ENCODE measurements around the gene CLCN7. TPM values are rescaled to one million over a fixed set of nuclear protein-coding genes. Genes with fewer than 3 reads are reported as not detected.

Gene CLCN7
- total and polyA plus RNA-seq, 2 of the 8 experiments (the other 6 are each of a cell fraction or from before 2014, with no cell fraction given), result 38.6 to 81.5 TPM

DNA sequence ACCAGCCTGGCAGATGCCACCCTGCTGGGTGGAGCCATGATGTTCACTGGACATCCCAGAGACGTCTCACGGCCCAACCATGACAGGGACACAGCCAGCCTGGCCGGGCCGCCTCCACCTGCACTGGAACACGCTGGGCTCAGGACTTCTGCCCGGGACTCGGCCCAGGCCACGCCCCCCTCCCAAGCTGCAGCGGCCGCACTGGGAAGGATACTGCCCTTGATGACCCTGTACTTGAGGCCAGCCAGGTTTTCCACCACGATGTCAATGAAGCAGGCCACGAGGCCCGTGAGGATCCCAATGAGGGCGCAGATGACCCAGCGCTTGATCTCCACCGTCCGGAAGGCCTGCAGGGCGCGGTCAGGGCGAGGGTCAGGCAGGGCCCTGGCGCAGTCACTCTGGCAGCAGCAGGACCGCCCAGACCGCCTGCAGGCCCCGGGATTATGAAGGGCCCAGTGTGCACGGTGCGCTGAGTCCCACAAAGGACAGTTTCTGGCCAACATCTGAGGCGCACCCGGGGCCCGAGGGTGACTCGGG is 14.2 kb downstream of the CLCN7 start:
- Histone ChIP-seq H4K8ac (ENCODE audit: extremely low read depth, insufficient read depth, low read length) (no peak overlapping the region), H3K4me3 (ENCODE audit: extremely low read depth in 1 of 4, insufficient read depth in 2 of 4, low read depth in 3 of 4, low read length in 4 of 4) (no peak overlapping the region), H3K27me3 (replicated peaks in 1 of 4; ENCODE audit: control insufficient read depth in 3 of 4, extremely low read depth in 1 of 4, insufficient read depth in 3 of 4, low read length in 3 of 4) (no peaks in the 10 kb centered on the region), H4K91ac (replicated peaks; ENCODE audit: insufficient read length, low read length) (no peak overlapping the region), H4K20me1 (replicated peaks in 1 of 2; ENCODE audit: control insufficient read depth in 1 of 2, insufficient read depth in 2 of 2, low read length in 2 of 2) (peaks cover 0 to 8% of the 10 kb centered on the region in 2 experiments), H3K79me1 (ENCODE audit: low read depth, low read length) (no peaks in the 10 kb centered on the region; the same call in none of the 2 replicates), H3K18ac (ENCODE audit: extremely low read depth, low read length) (no peak overlapping the region), H2AFZ (ENCODE audit: low read length) (no peak overlapping the region), H2BK12ac (ENCODE audit: low read depth, low read length) (no peak overlapping the region), H3K23me2 (ENCODE audit: low read depth, low read length) (no peaks in the 10 kb centered on the region), H3K4me1 (replicated peaks in 1 of 4; ENCODE audit: control insufficient read depth in 3 of 4, insufficient read depth in 4 of 4, low read length in 3 of 4) (no peaks in the 10 kb centered on the region), H2BK15ac (ENCODE audit: low read length) (no peak overlapping the region), H2AK5ac (ENCODE audit: low read depth, low read length) (no peak overlapping the region), H3K14ac (ENCODE audit: insufficient read length) (no peak overlapping the region), H3K4ac (replicated peaks; ENCODE audit: insufficient read length, low read depth, low read length) (no peak overlapping the region), H3K36me3 (ENCODE audit: control insufficient read depth in 2 of 4, insufficient read depth in 4 of 4, low read length in 3 of 4) (peaks cover 0 to 30% (median 6%) of the 10 kb centered on the region in 4 experiments; a peak in 6 of 8 replicates), H2BK20ac (ENCODE audit: low read length) (no peak overlapping the region), H3K9ac (replicated peaks in 1 of 4; ENCODE audit: extremely low read depth in 1 of 4, low read depth in 3 of 4, low read length in 3 of 4) (no peak overlapping the region), H3K9me3 (ENCODE audit: insufficient read depth in 2 of 2, low read depth in 1 of 2, low read length in 1 of 2) (no peaks in the 10 kb centered on the region), H3K4me2 (ENCODE audit: insufficient read depth in 1 of 2, low read depth in 2 of 2, low read length in 2 of 2) (no peak overlapping the region), H3K56ac (replicated peaks; ENCODE audit: insufficient read length, low read depth, low read length) (no peak overlapping the region), H4K5ac (ENCODE audit: insufficient read length, low read depth, low read length) (no peak overlapping the region), H2BK5ac (ENCODE audit: low read depth, low read length) (no peak overlapping the region), H3K23ac (ENCODE audit: insufficient read length) (no peak overlapping the region), H2BK120ac (replicated peaks; ENCODE audit: low read depth, low read length) (no peak overlapping the region), H3K27ac (ENCODE audit: low read depth, low read length) (no peak overlapping the region), H3K79me2 (ENCODE audit: control insufficient read depth in 1 of 2, insufficient read depth in 2 of 2, low read length in 2 of 2) (peaks cover 0 to 3% of the 10 kb centered on the region in 2 experiments; a peak in 1 of 4 replicates)
- DNase-seq (ENCODE audit: low read depth in 1 of 2, low spot score in 2 of 2) (no peak), FAIRE-seq (no peak)
- CTCF ChIA-PET (ENCODE audit: partially characterized antibody), result no interaction called here
- POLR2A ChIA-PET (ENCODE audit: partially characterized antibody), result interaction anchor here (1.1 to 2.2 kb wide), 3 partner anchors 9 to 67 kb away, joined by 3 to 6 read pairs (median 3); no protein-coding TSS in a partner anchor
- WGBS, 2 experiments (ENCODE audit: extremely low coverage in 1 of 2, insufficient coverage in 1 of 2, insufficient read length in 1 of 2, insufficient replicate concordance in 2 of 2, low coverage in 1 of 2, low lambda C conversion rate in 2 of 2, missing lambda C conversion rate in 1 of 2), result 95% methylated on average over 29 of the region's 30 CpGs; no CpG with 5 or more reads in 1 of the 2 experiments
- TF ChIP-seq CBX8 (IDR thresholded peaks at IDR 0.05; ENCODE audit: borderline replicate concordance, low read depth, low read length) (no peak), SUZ12 (IDR thresholded peaks at IDR 0.05; ENCODE audit: low read length) (no peak), RFX5 (IDR thresholded peaks at IDR 0.05; ENCODE audit: borderline replicate concordance, low read depth, low read length) (no peak), CHD2 (IDR thresholded peaks at IDR 0.05; ENCODE audit: low read length) (no peak), EP300 (IDR thresholded peaks at IDR 0.05; ENCODE audit: borderline replicate concordance in 1 of 2, low read depth in 2 of 2, low read length in 2 of 2) (no peak), SRF (IDR thresholded peaks at IDR 0.05; ENCODE audit: low read depth, low read length) (no peak), EGR1 (IDR thresholded peaks at IDR 0.05; ENCODE audit: borderline replicate concordance, low read depth, low read length) (no peak), GTF2F1 (IDR thresholded peaks at IDR 0.05; ENCODE audit: borderline replicate concordance, low read depth, low read length) (no peak), NRF1 (IDR thresholded peaks at IDR 0.05; ENCODE audit: low read depth, low read length) (no peak), GABPA (IDR thresholded peaks at IDR 0.05; ENCODE audit: borderline replicate concordance, insufficient read depth, low read length) (no peak), BRCA1 (IDR thresholded peaks at IDR 0.05; ENCODE audit: low read depth, low read length) (no peak)
